HEK293 (cell line): ENCODE data around the gene PRPF8.

Source experiments
- CTCF ChIA-PET: fragments of 350-600 bp; formaldehyde crosslinking; extraction: SDS; loops from one replicate; lab custom pipeline; 2021; ENCODE audit warnings: antibody characterized with exemption; lab: Yijun Ruan, JAX
- POLR2A ChIA-PET: fragments of 300-600 bp; formaldehyde crosslinking; extraction: SDS; loops from one replicate; lab custom pipeline; 2020; ENCODE audit warnings: antibody characterized with exemption, inconsistent platforms; lab: Yijun Ruan, JAX
- H3K27ac ChIP-seq: fragments of 200-500 bp; sonication (Bioruptor generic); 2 replicates; pipeline ENCODE4 v1.5.1; 2014; ENCODE audit warnings: low read depth, low read length, control low read depth, inconsistent platforms; ENCODE audit errors: extremely low read depth
- H3K36me3 ChIP-seq, 2 experiments: fragments of 200-500 bp in 1 of 2; sonication (Bioruptor generic) in 1 of 2; 1 replicate in 1 of 2; 2 replicates in 1 of 2; pipeline ENCODE4 v1.5.1; 2014 to 2017; ENCODE audit warnings: inconsistent platforms in 2 of 2, low read length in 2 of 2; ENCODE audit not compliant: control insufficient read depth in 2 of 2, insufficient read depth in 1 of 2
- H3K4me1 ChIP-seq: fragments of 200-500 bp; sonication (Bioruptor generic); 2 replicates; pipeline ENCODE4 v1.5.1; 2014; ENCODE audit warnings: mild to moderate bottlenecking, low read length, inconsistent platforms; ENCODE audit not compliant: control insufficient read depth, insufficient read depth
- H3K4me3 ChIP-seq: 2 replicates; pipeline ENCODE4 v1.5.1; 2011; ENCODE audit warnings: low read depth, mild to moderate bottlenecking, control low read depth, low read length, moderate library complexity
- H3K9me3 ChIP-seq: fragments of 200-500 bp; sonication (Bioruptor generic); 2 replicates; pipeline ENCODE4 v1.5.1; 2014; ENCODE audit warnings: low read depth, low read length, inconsistent platforms; ENCODE audit not compliant: control insufficient read depth, insufficient read depth
- EGR2 ChIP-seq: fragments of 450-650 bp; formaldehyde crosslinking; IDR thresholded peaks from 2 replicates; pipeline ENCODE4 v1.5.1; 2016; ENCODE audit warnings: low read depth, missing biosample characterization, missing genetic modification characterization
- GLI2 ChIP-seq: fragments of 450-650 bp; formaldehyde crosslinking; IDR thresholded peaks from 2 replicates; pipeline ENCODE4; 2017; ENCODE audit warnings: missing biosample characterization, missing genetic modification characterization, low read depth, borderline replicate concordance
- GLIS2 ChIP-seq: fragments of 450-650 bp; formaldehyde crosslinking; IDR thresholded peaks from 2 replicates; pipeline ENCODE4 v1.5.1; 2016; ENCODE audit warnings: missing biosample characterization, missing genetic modification characterization
- IKZF3 ChIP-seq: fragments of 450-650 bp; IDR thresholded peaks from 2 replicates; pipeline ENCODE4 v1.5.0; 2018; ENCODE audit warnings: missing biosample characterization, mild to moderate bottlenecking, missing genetic modification characterization, moderate library complexity
- INSM2 ChIP-seq: fragments of 450-650 bp; formaldehyde crosslinking; IDR thresholded peaks from 2 replicates; pipeline ENCODE4 v1.5.1; 2016; ENCODE audit warnings: missing biosample characterization, missing genetic modification characterization
- PATZ1 ChIP-seq: fragments of 450-650 bp; formaldehyde crosslinking; IDR thresholded peaks from 2 replicates; pipeline ENCODE4 v1.5.1; 2016; ENCODE audit warnings: missing biosample characterization, missing genetic modification characterization
- PRDM10 ChIP-seq: fragments of 450-650 bp; formaldehyde crosslinking; IDR thresholded peaks from 2 replicates; pipeline ENCODE4 v1.5.1; 2016; ENCODE audit warnings: missing biosample characterization, missing genetic modification characterization
- SP2 ChIP-seq: fragments of 450-650 bp; formaldehyde crosslinking; IDR thresholded peaks from 2 replicates; pipeline ENCODE4 v1.5.1; 2016; ENCODE audit warnings: missing biosample characterization, missing genetic modification characterization
- SP3 ChIP-seq: fragments of 450-650 bp; formaldehyde crosslinking; IDR thresholded peaks from 2 replicates; pipeline ENCODE4 v1.5.1; 2016; ENCODE audit warnings: missing biosample characterization, missing genetic modification characterization
- ZBTB20 ChIP-seq: fragments of 450-650 bp; formaldehyde crosslinking; IDR thresholded peaks from 2 replicates; pipeline ENCODE4 v1.5.1; 2016; ENCODE audit warnings: missing biosample characterization, missing genetic modification characterization
- ZBTB44 ChIP-seq: fragments of 450-650 bp; IDR thresholded peaks from 2 replicates; pipeline ENCODE4 v1.5.1; 2018; ENCODE audit warnings: missing biosample characterization, mild to moderate bottlenecking, missing genetic modification characterization
- ZNF214 ChIP-seq: fragments of 450-650 bp; formaldehyde crosslinking; IDR thresholded peaks from 2 replicates; pipeline ENCODE4 v1.5.1; 2017; ENCODE audit warnings: missing biosample characterization, mild to moderate bottlenecking, missing genetic modification characterization, borderline replicate concordance
- ZNF26 ChIP-seq: fragments of 450-650 bp; formaldehyde crosslinking; IDR thresholded peaks from 2 replicates; pipeline ENCODE4 v1.5.1; 2016; ENCODE audit warnings: missing biosample characterization, missing genetic modification characterization
- ZNF335 ChIP-seq: fragments of 450-650 bp; formaldehyde crosslinking; conservative IDR thresholded peaks from 2 replicates; pipeline ENCODE4 v1.5.1; 2016; ENCODE audit warnings: missing biosample characterization, missing genetic modification characterization
- ZNF362 ChIP-seq: fragments of 450-650 bp; formaldehyde crosslinking; IDR thresholded peaks from 2 replicates; pipeline ENCODE4 v1.5.1; 2016; ENCODE audit warnings: missing biosample characterization, missing genetic modification characterization
- ZNF398 ChIP-seq: fragments of 450-650 bp; formaldehyde crosslinking; IDR thresholded peaks from 2 replicates; pipeline ENCODE4 v1.5.1; 2017; ENCODE audit warnings: missing biosample characterization, missing genetic modification characterization
- ZNF404 ChIP-seq: fragments of 450-650 bp; formaldehyde crosslinking; IDR thresholded peaks from 2 replicates; pipeline ENCODE4 v1.5.1; 2017; ENCODE audit warnings: missing biosample characterization, missing genetic modification characterization
- ZNF514 ChIP-seq: fragments of 450-650 bp; formaldehyde crosslinking; IDR thresholded peaks from 2 replicates; pipeline ENCODE4 v1.5.1; 2016; ENCODE audit warnings: missing biosample characterization, missing genetic modification characterization
- ZNF561 ChIP-seq: fragments of 450-650 bp; IDR thresholded peaks from 2 replicates; pipeline ENCODE4 v1.5.1; 2018; ENCODE audit warnings: missing biosample characterization, missing genetic modification characterization, borderline replicate concordance
- ZNF600 ChIP-seq: fragments of 450-650 bp; formaldehyde crosslinking; IDR thresholded peaks from 2 replicates; pipeline ENCODE4 v1.5.1; 2016; ENCODE audit warnings: missing biosample characterization, missing genetic modification characterization
- ZNF629 ChIP-seq: fragments of 450-650 bp; formaldehyde crosslinking; IDR thresholded peaks from 2 replicates; pipeline ENCODE4 v1.5.1; 2017; ENCODE audit warnings: missing biosample characterization, missing genetic modification characterization
- ZNF76 ChIP-seq: fragments of 450-650 bp; formaldehyde crosslinking; IDR thresholded peaks from 2 replicates; pipeline ENCODE4; 2016; ENCODE audit warnings: low read depth, missing biosample characterization, missing genetic modification characterization, borderline replicate concordance
- ZNF768 ChIP-seq: fragments of 450-650 bp; formaldehyde crosslinking; IDR thresholded peaks from 2 replicates; pipeline ENCODE4 v1.5.1; 2018; ENCODE audit warnings: missing biosample characterization, mild to moderate bottlenecking, missing genetic modification characterization

Gene PRPF8

GRCh38 chr17:1714427-1714979, 29.8 kb upstream of the PRPF8 start:
- Histone ChIP-seq H3K27ac (peak overlapping the region; percentile 80; the same call in 1 of the 2 replicates), H3K9me3 (no peaks in the 10 kb centered on the region), H3K4me3 (peak overlapping the region; percentile 86), H3K36me3 (peaks cover 0 to 23% of the 10 kb centered on the region in 2 experiments; a peak in 1 of 3 replicates), H3K4me1 (peaks cover 18% of the 10 kb centered on the region)
- ChIA-PET POLR2A (interaction anchor here (0.6 to 4.6 kb wide), 9 partner anchors 10 to 530 kb away, joined by 3 to 45 read pairs (median 4); partner anchors contain the start of genes PRPF8, RPA1, SMYD4 and WDR81), CTCF (interaction anchor here (0.6 to 5.1 kb wide), 19 partner anchors 8 to 1032 kb away, joined by 3 to 44 read pairs (median 4); partner anchors contain the start of genes OVCA2, RILP and WDR81)
- peak; percentile 77 for TF ChIP-seq ZNF335
- no peak for TF ChIP-seq ZNF362 (tag by site-specific recombination)
- TF ChIP-seq ZNF561 (tag by site-specific recombination): no peak
- peak; percentile 80 for TF ChIP-seq PATZ1 (tag by site-specific recombination)
- TF ChIP-seq SP3 (tag by site-specific recombination): peak; percentile 40; the same call in 1 of the 2 replicates
- peak; percentile 78 for TF ChIP-seq SP2 (tag by site-specific recombination)
- TF ChIP-seq PRDM10 (tag by site-specific recombination): peak; percentile 98
- peak; percentile 70; the same call in 1 of the 2 replicates for TF ChIP-seq ZNF629 (tag by site-specific recombination)
- TF ChIP-seq ZNF76 (tag by site-specific recombination): 0 out of 2 replicates have a peak, but pooled peaks have one; percentile 23
- no peak for TF ChIP-seq ZNF514
- TF ChIP-seq GLI2 (tag by site-specific recombination): no peak
- peak; percentile 49 for TF ChIP-seq EGR2 (tag by site-specific recombination)
- peak; percentile 92 for TF ChIP-seq ZBTB20 (tag by site-specific recombination)
- peak; percentile 65 for TF ChIP-seq INSM2 (tag by site-specific recombination)
- no peak for TF ChIP-seq ZNF768 (tag by site-specific recombination)
- TF ChIP-seq ZNF404: no peak
- TF ChIP-seq ZNF398: peak; percentile 69
- no peak for TF ChIP-seq ZNF26 (tag by site-specific recombination)
- peak; percentile 70 for TF ChIP-seq ZNF600 (tag by site-specific recombination)
- no peak for TF ChIP-seq ZNF214 (tag by site-specific recombination)
- TF ChIP-seq ZBTB44 (tag by site-specific recombination): peak; percentile 72
- peak; percentile 66 for TF ChIP-seq GLIS2 (tag by site-specific recombination)
- TF ChIP-seq IKZF3: peak; percentile 77
